CD4-positive, alpha-beta T cell (primary cell): Measurements from ENCODE around the gene TSR1. TPM values are rescaled to one million over a fixed set of nuclear protein-coding genes. Genes with fewer than 3 reads are reported as not detected.

Source experiments
- ATAC-seq: fragments of 200-7000 bp; cut with Tn5 transposase; one replicate; pipeline ENCODE4 v1.10.0; 2022; ENCODE audit warnings: mild to moderate bottlenecking; ENCODE audit not compliant: poor library complexity
- CTCF ChIA-PET: fragments of 350-600 bp; sonication (Branson Sonifier 250); formaldehyde crosslinking; loops from one replicate; lab custom pipeline; 2021; ENCODE audit warnings: antibody characterized with exemption, inconsistent platforms; lab: Charles Lee
- POLR2A ChIA-PET: fragments of 350-600 bp; sonication (Branson Sonifier 250); formaldehyde crosslinking; loops from one replicate; lab custom pipeline; 2021; ENCODE audit warnings: antibody characterized with exemption, inconsistent platforms; lab: Charles Lee
- DNase-seq, 14 experiments: peaks; one replicate each; pipeline ENCODE4 v3.0.0-alpha.2; 2013 to 2020; ENCODE audit warnings: mixed read lengths in 2 of 14
- H3K27ac ChIP-seq, 2 donors: one replicate each; pipeline versions ENCODE4 v1.5.1 to v1.7.0; 2013; ENCODE audit warnings: low read length in 2 of 2, low read depth in 1 of 2, mild to moderate bottlenecking in 1 of 2
- H3K27me3 ChIP-seq, 2 experiments: 1 replicate in 1 of 2; 2 replicates in 1 of 2; pipeline versions ENCODE4 v1.6.1 to v1.7.0; 2013; ENCODE audit warnings: low read length in 2 of 2, control low read depth in 1 of 2, mild to moderate bottlenecking in 1 of 2, moderate library complexity in 1 of 2; ENCODE audit not compliant: insufficient read depth in 2 of 2, control insufficient read depth in 1 of 2
- H3K36me3 ChIP-seq: one replicate; pipeline ENCODE4 v1.6.1; 2013; ENCODE audit warnings: low read length, control low read depth; ENCODE audit not compliant: insufficient read depth
- H3K4me1 ChIP-seq: one replicate; pipeline ENCODE4 v1.6.1; 2013; ENCODE audit warnings: low read length, control low read depth; ENCODE audit not compliant: insufficient read depth
- H3K4me3 ChIP-seq: one replicate; pipeline ENCODE4 v1.5.1; 2013; ENCODE audit warnings: mild to moderate bottlenecking, low read length, moderate library complexity
- H3K9me3 ChIP-seq, 2 experiments: 1 replicate in 1 of 2; 2 replicates in 1 of 2; pipeline versions ENCODE4 v1.6.1 to v1.7.0; 2013; ENCODE audit warnings: low read length in 2 of 2, mild to moderate bottlenecking in 2 of 2, control low read depth in 1 of 2, moderate library complexity in 1 of 2; ENCODE audit not compliant: control insufficient read depth in 1 of 2, insufficient read depth in 1 of 2
- H3K27ac Mint-ChIP-seq: one replicate; pipeline ENCODE4 v1.8.0; 2020; ENCODE audit warnings: mixed read lengths
- H3K27me3 Mint-ChIP-seq: one replicate; pipeline ENCODE4 v1.8.0; 2021; ENCODE audit warnings: mixed read lengths
- H3K36me3 Mint-ChIP-seq: one replicate; pipeline ENCODE4 v1.8.0; 2021; ENCODE audit warnings: low read depth, mixed read lengths
- H3K4me1 Mint-ChIP-seq: one replicate; pipeline ENCODE4 v1.8.0; 2021; ENCODE audit warnings: low read depth, mixed read lengths
- H3K4me3 Mint-ChIP-seq: one replicate; pipeline ENCODE4 v1.8.0; 2020; ENCODE audit warnings: mild to moderate bottlenecking, mixed read lengths
- H3K9me3 Mint-ChIP-seq: one replicate; pipeline ENCODE4 v1.8.0; 2020; ENCODE audit warnings: mixed read lengths
- CTCF ChIP-seq: fragments of 200-600 bp; IDR thresholded peaks from one replicate; pipeline ENCODE4 v1.8.0; 2022; ENCODE audit warnings: antibody characterized with exemption, mild to moderate bottlenecking
- intact Hi-C, 2 experiments: fragments of 100-400 bp; cut with DNase I in 1 of 2; cut with micrococcal nuclease in 1 of 2; formaldehyde crosslinking; loops; one replicate each; pipeline versions ENCODE4 v1.15.1 to v1.9.0; 2023 to 2025; cut with DNase I, micrococcal nuclease
- total RNA-seq, 174 experiments: library from RNA in 2 of 174; stranded (reverse) in 2 of 174; gene quantifications; one replicate each; pipeline ENCODE4 v1.2.3 and lab custom pipeline; 2021 to 2026

The TSR1 gene
- total RNA-seq, 2 experiments from 2014 or later: 29.6 to 31.9 TPM

- ChIA-PET POLR2A (no interaction called here), CTCF (no interaction called here)
- no peaks in the 10 kb centered on the region for H3K36me3 Mint-ChIP-seq
- peaks cover 3% of the 10 kb centered on the region for H3K4me1 ChIP-seq
- no peak overlapping the region for H3K4me3 Mint-ChIP-seq
- H3K27ac ChIP-seq: no peak overlapping the region
- intact Hi-C loops: no loop called here
- H3K4me1 Mint-ChIP-seq: peaks cover 24% of the 10 kb centered on the region
- H3K27me3 ChIP-seq: no peaks in the 10 kb centered on the region
- H3K36me3 ChIP-seq: no peaks in the 10 kb centered on the region
- H3K27ac Mint-ChIP-seq: no peak overlapping the region
- no peak overlapping the region for H3K4me3 ChIP-seq
- no peaks in the 10 kb centered on the region for H3K9me3 ChIP-seq
- ATAC-seq (no peak), DNase-seq (no peak)
- H3K27me3 Mint-ChIP-seq: no peaks in the 10 kb centered on the region
- no peak for TF ChIP-seq CTCF
- no peaks in the 10 kb centered on the region for H3K9me3 Mint-ChIP-seq
Measured at GRCh38 chr17:2309338-2310154, 26.7 kb downstream of the TSR1 start.

- TF ChIP-seq CTCF: no peak
- H3K27me3 Mint-ChIP-seq: no peaks in the 10 kb centered on the region
- Histone ChIP-seq H3K27ac (no peak overlapping the region), H3K4me3 (no peak overlapping the region), H3K36me3 (peaks cover 10% of the 10 kb centered on the region), H3K27me3 (no peaks in the 10 kb centered on the region), H3K4me1 (peaks cover 30% of the 10 kb centered on the region), H3K9me3 (no peaks in the 10 kb centered on the region)
- H3K27ac Mint-ChIP-seq: no peak overlapping the region
- H3K9me3 Mint-ChIP-seq: no peaks in the 10 kb centered on the region
- H3K4me3 Mint-ChIP-seq: peak overlapping the region; percentile 76
- DNase-seq: no peak
- no peak for ATAC-seq
- ChIA-PET POLR2A (interaction anchor here (1.2 kb wide), 1 partner anchor 31 kb away, joined by 4 read pairs; the partner anchor contains the start of gene TSR1), CTCF (interaction anchor here (1.4 kb wide), 1 partner anchor 48 kb away, joined by 3 read pairs; no protein-coding TSS in a partner anchor)
- peaks cover 16% of the 10 kb centered on the region for H3K36me3 Mint-ChIP-seq
- intact Hi-C loops: loop anchor here in 1 of 2 experiments (1.0 to 5.0 kb wide), 3 partner anchors 30 to 478 kb away; partner anchors contain the start of gene SMYD4
- H3K4me1 Mint-ChIP-seq: peaks cover 50% of the 10 kb centered on the region
Measured at GRCh38 chr17:2304931-2305330, 31.3 kb downstream of the TSR1 start.

GRCh38 chr17:2303204-2304188 is 32.8 kb downstream of the TSR1 start, which contains the start of the genes SMG6 and SRR:
Gene SMG6 (minus strand): TSS chr17:2303785. CDS start chr17:2303720, 65 bp downstream.
Gene SRR (plus strand): TSS chr17:2303950. CDS start chr17:2315561, 11,611 bp downstream.
- ATAC-seq (peak; percentile 91), DNase-seq (peak; percentile 91 to 98 (median 95))
- Histone ChIP-seq H3K9me3 (no peaks in the 10 kb centered on the region), H3K4me3 (peak within 1 kb of the TSS; percentile 94), H3K27me3 (no peaks in the 10 kb centered on the region), H3K4me1 (peaks cover 30% of the 10 kb centered on the region), H3K36me3 (peaks cover 24% of the 10 kb centered on the region), H3K27ac (peak within 1 kb of the TSS; percentile 52 to 84)
- POLR2A ChIA-PET: interaction anchor here (0.5 to 2.5 kb wide), 21 partner anchors 9 to 1102 kb away, joined by 3 to 50 read pairs (median 4); partner anchors contain the start of genes MNT, RPA1, SGSM2 and SMYD4
- H3K9me3 Mint-ChIP-seq: no peaks in the 10 kb centered on the region
- CTCF ChIA-PET: interaction anchor here (1.0 to 1.5 kb wide), 5 partner anchors 37 to 79 kb away, joined by 3 to 6 read pairs (median 4); no protein-coding TSS in a partner anchor
- H3K4me1 Mint-ChIP-seq: peaks cover 55% of the 10 kb centered on the region
- no peaks in the 10 kb centered on the region for H3K27me3 Mint-ChIP-seq
- peak within 1 kb of the TSS; percentile 98 for H3K4me3 Mint-ChIP-seq
- intact Hi-C loops: loop anchor here (1.0 to 5.0 kb wide), 5 partner anchors 32 to 476 kb away; partner anchors contain the start of gene SMYD4 (in 1 of the 2)
- H3K36me3 Mint-ChIP-seq: peaks cover 30% of the 10 kb centered on the region
- TF ChIP-seq CTCF: no peak
- H3K27ac Mint-ChIP-seq: peak within 1 kb of the TSS; percentile 90
